ENCODE data around the gene IMP4. TPM values are rescaled to one million over a fixed set of nuclear protein-coding genes. Genes with fewer than 3 reads are reported as not detected.
A peak's percentile ranks its signal among the peaks of the same experiment; 100 is the strongest.

IMP4 gene
- total RNA-seq, 1 donor from 2014 or later: 43.0 TPM

GRCh38 chr2:130391058-130391871 is 48.6 kb downstream of the IMP4 start:
- TF ChIP-seq, protein P1, sequence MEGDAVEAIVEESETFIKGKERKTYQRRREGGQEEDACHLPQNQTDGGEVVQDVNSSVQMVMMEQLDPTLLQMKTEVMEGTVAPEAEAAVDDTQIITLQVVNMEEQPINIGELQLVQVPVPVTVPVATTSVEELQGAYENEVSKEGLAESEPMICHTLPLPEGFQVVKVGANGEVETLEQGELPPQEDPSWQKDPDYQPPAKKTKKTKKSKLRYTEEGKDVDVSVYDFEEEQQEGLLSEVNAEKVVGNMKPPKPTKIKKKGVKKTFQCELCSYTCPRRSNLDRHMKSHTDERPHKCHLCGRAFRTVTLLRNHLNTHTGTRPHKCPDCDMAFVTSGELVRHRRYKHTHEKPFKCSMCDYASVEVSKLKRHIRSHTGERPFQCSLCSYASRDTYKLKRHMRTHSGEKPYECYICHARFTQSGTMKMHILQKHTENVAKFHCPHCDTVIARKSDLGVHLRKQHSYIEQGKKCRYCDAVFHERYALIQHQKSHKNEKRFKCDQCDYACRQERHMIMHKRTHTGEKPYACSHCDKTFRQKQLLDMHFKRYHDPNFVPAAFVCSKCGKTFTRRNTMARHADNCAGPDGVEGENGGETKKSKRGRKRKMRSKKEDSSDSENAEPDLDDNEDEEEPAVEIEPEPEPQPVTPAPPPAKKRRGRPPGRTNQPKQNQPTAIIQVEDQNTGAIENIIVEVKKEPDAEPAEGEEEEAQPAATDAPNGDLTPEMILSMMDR (IDR thresholded peaks at IDR 0.05; ENCODE audit: unreplicated experiment): no peak
- Mint-ChIP-seq H3K9me3 (ENCODE audit: low read depth) (no peaks in the 10 kb centered on the region), H3K4me3 (ENCODE audit: low read depth) (peak overlapping the region; percentile 86), H3K27ac (peak overlapping the region; percentile 84), H3K4me1 (ENCODE audit: low read depth) (peaks cover 27% of the 10 kb centered on the region), H3K36me3 (ENCODE audit: insufficient read depth) (no peaks in the 10 kb centered on the region), H3K27me3 (peaks cover 20% of the 10 kb centered on the region)
- peak; percentile 51 for DNase-seq (ENCODE audit: low spot score, unreplicated experiment)

GRCh38 chr2:130391872-130392670 is 49.4 kb downstream of the IMP4 start:
- TF ChIP-seq, protein P1 (IDR thresholded peaks at IDR 0.05; ENCODE audit: unreplicated experiment): no peak

GRCh38 chr2:130393318-130393910 is 50.7 kb downstream of the IMP4 start:
- Mint-ChIP-seq H3K27ac (no peak overlapping the region), H3K9me3 (ENCODE audit: low read depth) (no peaks in the 10 kb centered on the region), H3K4me1 (ENCODE audit: low read depth) (peaks cover 18% of the 10 kb centered on the region), H3K4me3 (ENCODE audit: low read depth) (peak overlapping the region; percentile 24), H3K36me3 (ENCODE audit: insufficient read depth) (no peaks in the 10 kb centered on the region), H3K27me3 (peaks cover 24% of the 10 kb centered on the region)
- no peak for DNase-seq (ENCODE audit: low spot score, unreplicated experiment)
- TF ChIP-seq, protein P1 (IDR thresholded peaks at IDR 0.05; ENCODE audit: unreplicated experiment): no peak

More at GRCh38 chr2:130391872-130392670, 49.4 kb downstream of the IMP4 start:
- Mint-ChIP-seq H3K27ac (peak overlapping the region; percentile 84), H3K4me3 (ENCODE audit: low read depth) (peak overlapping the region; percentile 86), H3K9me3 (ENCODE audit: low read depth) (no peaks in the 10 kb centered on the region), H3K36me3 (ENCODE audit: insufficient read depth) (no peaks in the 10 kb centered on the region), H3K27me3 (peaks cover 20% of the 10 kb centered on the region), H3K4me1 (ENCODE audit: low read depth) (peaks cover 21% of the 10 kb centered on the region)
- no peak for DNase-seq (ENCODE audit: low spot score, unreplicated experiment)

Other genes with a start within 250 kb of the IMP4 start
- gene POTEF, start 213.7 kb upstream of the IMP4 start, total RNA-seq: 34.0 and 37.8 TPM in 2 replicates
- gene CCDC74B, start 197.8 kb upstream of the IMP4 start, total RNA-seq: 10.7 and 10.9 TPM in 2 replicates
- gene SMPD4, start 161.3 kb upstream of the IMP4 start, total RNA-seq: 86.0 and 93.8 TPM in 2 replicates
- gene MZT2B, start 160.6 kb upstream of the IMP4 start, total RNA-seq: 190 and 207 TPM in 2 replicates
- not detected in 2 replicates for gene TUBA3E, start 144.5 kb upstream of the IMP4 start, total RNA-seq
- 47.5 and 50.0 TPM in 2 replicates for gene PTPN18, start 13.2 kb downstream of the IMP4 start, total RNA-seq
- gene POTEI, start 166.4 kb downstream of the IMP4 start, total RNA-seq: 4.9 and 5.6 TPM in 2 replicates
- gene CFC1B, start 178.3 kb downstream of the IMP4 start, total RNA-seq: not detected in 2 replicates